GM21576 (cell line): ENCODE measurements around the gene EDEM3.
"Not testable (repeated sequence)": the region's sequence is repeated elsewhere in the genome, so short reads cannot be mapped to it uniquely, and the experiment has no call there.

Experiments
- ATAC-seq: cut with Tn5 transposase; IDR thresholded peaks from one replicate; pipeline ENCODE4 v1.9.1; 2021; ENCODE audit warnings: mild to moderate bottlenecking, moderate library complexity; ENCODE audit not compliant: unreplicated experiment

EDEM3 gene

GRCh38 chr1:184740344-184740743 lies 14.3 kb downstream of the EDEM3 start:
- no peak for ATAC-seq

DNA sequence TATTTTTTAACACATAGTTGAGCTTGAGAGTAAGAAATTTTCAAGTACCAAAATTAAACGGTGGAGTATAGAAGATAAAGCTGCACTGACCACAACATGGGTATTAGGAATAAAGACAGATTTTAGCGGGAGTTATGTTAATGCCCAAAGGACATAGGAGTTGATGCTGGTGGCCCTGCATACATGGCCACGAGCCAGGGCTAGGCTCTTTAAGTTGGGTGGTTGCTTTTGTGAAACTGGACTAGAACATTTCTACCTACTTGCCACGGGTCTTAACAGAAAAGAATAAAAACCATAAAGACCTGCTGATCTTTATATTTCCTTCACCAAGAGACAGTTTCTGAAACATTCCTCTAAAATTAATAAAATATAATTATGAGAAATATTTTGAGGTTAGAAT lies 14.9 kb downstream of the EDEM3 start:
- ATAC-seq = no peak

GRCh38 chr1:184739070-184739469 lies 15.6 kb downstream of the EDEM3 start:
- ATAC-seq = no peak

DNA sequence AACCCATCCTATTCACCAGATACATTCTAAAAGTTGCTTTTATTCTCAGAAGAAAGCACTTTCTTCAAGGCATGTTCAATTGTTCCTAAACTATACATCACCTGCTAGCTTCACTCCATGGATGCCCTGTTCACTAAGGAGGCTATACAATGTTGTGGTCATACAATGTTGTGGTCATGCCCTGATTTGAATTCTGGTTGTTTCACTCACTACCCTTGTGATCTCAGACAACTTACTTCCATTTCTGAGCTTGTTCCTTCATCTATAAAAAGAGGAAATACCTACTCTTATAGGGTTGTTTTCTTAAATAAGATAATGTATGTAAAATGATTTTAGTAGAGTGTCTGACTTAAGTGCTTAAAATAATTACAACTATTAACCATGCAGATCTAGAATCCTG lies 19.7 kb downstream of the EDEM3 start:
- ATAC-seq = peak; percentile 75

DNA sequence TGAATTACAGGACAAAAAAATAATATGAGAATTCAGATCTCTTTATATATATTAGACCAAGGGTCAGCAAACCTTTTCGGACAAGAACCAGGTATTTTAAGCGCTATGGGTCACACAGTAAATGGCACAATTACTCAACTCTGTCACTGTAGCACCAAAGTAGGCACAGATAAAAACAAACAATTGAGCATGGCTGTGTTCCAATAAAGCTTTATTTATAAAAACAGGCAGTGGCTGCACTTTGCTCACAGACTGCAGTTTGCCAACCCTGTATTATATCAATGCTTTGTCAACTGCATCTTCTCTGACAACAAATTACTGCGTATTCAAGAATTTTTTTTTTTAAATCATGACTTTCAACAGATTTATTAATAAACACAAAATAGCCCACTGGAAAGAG lies 29.8 kb downstream of the EDEM3 start:
- no peak for ATAC-seq

- no peak for ATAC-seq
Observed at GRCh38 chr1:184716158-184716557, 38.5 kb downstream of the EDEM3 start.

GRCh38 chr1:184709418-184709817 lies 45.2 kb downstream of the EDEM3 start:
- ATAC-seq = no peak

DNA sequence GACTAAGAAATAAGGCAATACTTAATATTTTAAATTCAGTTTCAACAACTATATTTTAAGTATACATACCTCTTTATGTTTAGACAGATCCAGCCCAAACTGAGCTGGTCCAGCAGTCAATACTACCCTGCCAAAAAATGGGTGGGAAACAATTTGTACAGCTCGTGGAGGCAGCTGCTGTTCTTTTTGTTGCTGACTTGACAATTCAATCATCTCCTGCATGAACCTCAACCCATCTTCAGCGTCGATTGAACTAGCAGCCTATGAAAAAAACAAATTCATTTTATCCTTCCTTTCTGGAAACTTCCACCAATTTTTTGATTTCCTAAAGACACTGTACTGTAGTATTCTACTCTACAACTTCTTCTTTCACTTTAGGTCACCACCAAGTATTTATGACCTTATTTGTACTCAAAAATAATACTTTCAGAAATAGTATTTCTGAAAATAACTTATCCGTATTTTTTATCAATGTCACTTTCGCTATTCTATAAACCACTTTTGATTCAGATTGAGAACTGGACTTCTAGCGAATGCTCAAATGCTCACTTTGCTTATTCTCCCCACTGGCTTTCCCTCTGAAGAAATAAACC lies 46.5 kb downstream of the EDEM3 start:
- no peak for ATAC-seq

DNA sequence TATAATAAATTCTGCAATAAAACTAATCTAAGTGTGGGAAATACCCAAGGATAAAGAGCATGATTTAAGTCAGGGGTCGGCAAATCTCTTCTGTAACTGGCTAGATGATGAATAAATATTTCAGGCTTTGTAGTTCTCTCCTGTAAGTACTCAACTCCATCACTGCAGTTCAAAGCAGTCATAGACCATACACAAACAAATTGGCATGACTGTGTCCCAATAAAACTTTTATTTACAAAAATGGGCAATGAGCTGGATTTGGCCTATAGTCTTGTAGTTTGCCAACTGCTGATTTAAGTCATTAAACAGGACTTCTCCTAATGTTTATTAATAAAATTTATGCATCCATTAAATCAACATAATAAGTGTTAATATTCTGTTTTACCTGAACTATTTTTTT lies 49.4 kb downstream of the EDEM3 start:
- no peak for ATAC-seq

GRCh38 chr1:184701816-184702215 lies 52.8 kb downstream of the EDEM3 start:
- ATAC-seq = no peak

DNA sequence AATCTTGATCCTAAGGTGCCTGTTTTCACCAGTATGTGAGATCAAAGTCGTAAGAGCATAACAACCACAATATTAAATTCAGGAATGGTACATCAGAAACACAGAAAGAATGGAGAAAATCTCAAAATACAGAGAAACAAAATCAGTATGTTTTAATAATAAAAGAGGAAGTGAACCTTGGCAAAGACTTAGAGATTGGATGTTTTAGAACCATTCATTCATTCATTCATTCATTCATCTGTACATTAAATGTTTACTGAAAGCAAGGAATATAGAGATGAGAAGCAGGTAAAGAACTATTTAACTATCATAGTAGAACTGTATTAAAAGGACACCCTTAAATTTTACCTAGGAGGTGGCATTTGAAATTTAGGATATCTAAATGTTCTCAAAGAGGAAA lies 55.7 kb downstream of the EDEM3 start:
- ATAC-seq = no peak

DNA sequence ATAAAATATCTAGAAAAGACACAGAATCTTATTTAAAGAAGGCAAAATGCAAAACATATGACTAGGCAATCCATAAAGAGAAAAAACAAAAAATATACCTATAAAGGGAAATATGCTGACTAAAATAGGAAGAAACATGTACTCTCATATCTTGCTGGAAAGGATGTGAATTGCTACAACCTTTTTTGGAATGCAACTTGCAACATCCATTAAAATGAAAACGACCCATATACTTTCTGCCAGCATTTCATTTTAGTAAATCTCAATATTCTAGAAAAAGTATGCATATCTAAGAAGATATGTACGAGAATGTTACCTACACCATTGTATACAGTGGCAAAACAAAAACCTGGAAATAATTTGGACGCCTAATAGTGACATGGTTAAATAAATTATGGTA lies 56.6 kb downstream of the EDEM3 start:
- no peak for ATAC-seq

- no peak for ATAC-seq
Observed at GRCh38 chr1:184696403-184696802, 58.3 kb downstream of the EDEM3 start.

- ATAC-seq = no peak
Observed at GRCh38 chr1:184695023-184695422, 59.6 kb downstream of the EDEM3 start.

GRCh38 chr1:184693011-184693410 lies 61.6 kb downstream of the EDEM3 start:
- ATAC-seq = no peak

DNA sequence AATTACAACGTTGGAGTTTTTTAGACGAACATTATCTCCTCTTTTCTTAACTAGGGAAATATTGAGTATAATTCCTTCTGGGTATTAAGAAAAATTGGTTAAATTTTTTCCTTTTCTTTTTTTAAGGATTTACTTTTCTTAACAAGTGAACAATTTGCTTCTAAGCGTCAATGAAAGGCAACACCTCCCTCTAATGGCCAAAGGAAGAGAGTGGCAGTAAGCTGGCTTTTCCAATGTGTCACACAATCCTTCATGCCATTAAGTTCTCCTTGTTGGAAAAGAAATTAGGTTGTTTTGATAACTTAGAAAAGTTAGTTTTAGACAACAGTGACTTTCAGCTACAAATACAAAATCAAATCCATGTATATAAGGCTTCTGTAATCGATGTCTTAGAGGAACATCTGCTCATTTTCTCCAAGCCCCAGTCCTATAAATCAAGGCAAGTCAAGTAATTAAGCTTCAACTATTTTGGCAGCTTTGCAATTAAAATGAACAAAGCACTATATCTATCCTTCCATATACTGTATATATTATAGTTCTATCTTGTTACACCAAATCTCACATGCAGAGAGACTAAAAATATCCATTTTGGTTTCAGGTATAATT lies 62.8 kb downstream of the EDEM3 start:
- no peak for ATAC-seq

DNA sequence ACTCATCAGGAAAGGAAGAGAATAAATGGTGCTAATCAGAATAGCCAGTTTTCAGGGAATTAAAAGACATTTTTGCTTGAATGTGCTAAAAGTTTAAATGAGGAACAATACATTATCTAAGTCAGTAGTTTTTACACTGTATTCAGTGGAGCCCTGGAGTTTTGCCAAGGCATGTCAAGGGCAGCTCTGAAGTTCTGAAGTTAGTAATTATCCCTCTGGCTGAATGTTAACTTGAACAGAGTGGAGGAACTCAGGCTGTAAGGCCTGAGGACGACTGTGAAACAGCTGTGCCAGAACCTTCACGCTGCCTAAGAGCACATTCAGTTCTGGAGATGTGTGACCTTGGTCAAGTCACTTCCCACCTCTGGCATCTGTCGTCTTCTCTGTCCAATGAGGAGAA lies 68.1 kb downstream of the EDEM3 start:
- ATAC-seq = no peak

- peak; percentile 68 for ATAC-seq
Observed at GRCh38 chr1:184685116-184685515, 69.5 kb downstream of the EDEM3 start.

- ATAC-seq = no peak
Observed at GRCh38 chr1:184684285-184685074, 70.2 kb downstream of the EDEM3 start.

DNA sequence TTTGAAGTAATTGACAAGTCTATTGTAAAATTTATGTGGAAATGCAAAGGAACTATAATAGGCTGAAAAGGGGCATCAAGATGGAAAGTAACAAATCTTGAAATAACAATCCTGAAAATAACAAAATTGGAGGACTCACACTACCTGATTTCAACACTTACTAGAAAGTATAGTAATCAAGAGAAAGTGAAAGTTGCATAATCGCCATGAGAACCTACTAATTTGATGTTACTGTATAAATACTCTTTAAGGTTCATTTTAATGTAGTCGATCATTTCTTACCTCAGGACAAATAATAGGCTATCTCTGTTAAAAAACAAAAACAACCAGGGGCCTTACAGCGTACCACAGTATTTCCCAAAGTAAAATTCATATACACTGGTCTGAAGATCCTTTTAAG lies 71.7 kb downstream of the EDEM3 start:
- ATAC-seq = no peak

GRCh38 chr1:184680611-184681225 lies 73.9 kb downstream of the EDEM3 start:
- not testable (repeated sequence) for ATAC-seq

DNA sequence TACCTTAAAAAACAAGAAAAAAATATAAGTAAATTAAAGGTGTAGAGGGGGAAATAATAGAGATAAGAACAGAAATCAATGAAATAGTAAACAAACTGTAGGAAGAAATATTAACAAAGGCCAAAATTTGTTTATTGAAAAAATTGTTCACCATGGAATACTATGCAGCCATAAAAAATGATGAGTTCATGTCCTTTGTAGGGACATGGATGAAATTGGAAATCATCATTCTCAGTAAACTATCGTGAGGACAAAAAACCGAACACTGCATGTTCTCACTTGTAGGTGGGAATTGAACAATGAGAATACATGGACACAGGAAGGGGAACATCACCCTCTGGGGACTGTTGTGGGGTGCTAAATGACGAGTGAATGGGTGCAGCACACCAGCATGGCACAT lies 75.2 kb downstream of the EDEM3 start:
- not testable (repeated sequence) for ATAC-seq
